Stromal cell of bone marrow (primary cell): ENCODE data around the gene KRTAP3-3.
"Not testable (repeated sequence)": the region's sequence is repeated elsewhere in the genome, so short reads cannot be mapped to it uniquely, and the experiment has no call there.

Source experiments
- DNase-seq: peaks from one replicate; pipeline ENCODE4 v3.0.0-alpha.2; 2012; ENCODE audit warnings: low read depth

Gene KRTAP3-3

DNA sequence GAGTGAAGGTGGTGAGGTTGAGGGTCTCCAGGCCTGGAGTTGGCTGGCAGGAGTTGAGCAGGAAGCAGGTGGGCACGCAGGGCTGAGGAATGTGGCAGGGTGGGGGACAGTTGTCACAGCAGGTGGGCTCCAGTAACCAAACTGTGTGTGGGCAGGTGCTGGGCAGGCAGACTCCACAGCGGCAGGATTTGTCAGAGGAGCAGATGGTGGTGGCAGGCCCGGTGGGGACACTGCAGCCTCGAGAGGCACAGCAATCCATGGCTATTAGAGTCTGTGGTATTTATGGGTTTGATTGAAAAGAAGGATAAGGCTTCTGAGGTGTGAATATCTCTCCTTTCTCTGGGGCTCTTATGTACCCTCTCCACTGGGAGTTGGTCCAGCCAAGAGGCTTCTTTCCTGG lies at the start of gene KRTAP3-3:
KRTAP3-3 (minus strand) TSS at position 326 of the 400 bp plus-strand sequence; CDS start at position 259, 67 bp downstream.
- DNase-seq: no peak

- no peak for DNase-seq
These were observed 49.0 kb upstream of the KRTAP3-3 start for GRCh38 chr17:41042953-41043352.

DNA sequence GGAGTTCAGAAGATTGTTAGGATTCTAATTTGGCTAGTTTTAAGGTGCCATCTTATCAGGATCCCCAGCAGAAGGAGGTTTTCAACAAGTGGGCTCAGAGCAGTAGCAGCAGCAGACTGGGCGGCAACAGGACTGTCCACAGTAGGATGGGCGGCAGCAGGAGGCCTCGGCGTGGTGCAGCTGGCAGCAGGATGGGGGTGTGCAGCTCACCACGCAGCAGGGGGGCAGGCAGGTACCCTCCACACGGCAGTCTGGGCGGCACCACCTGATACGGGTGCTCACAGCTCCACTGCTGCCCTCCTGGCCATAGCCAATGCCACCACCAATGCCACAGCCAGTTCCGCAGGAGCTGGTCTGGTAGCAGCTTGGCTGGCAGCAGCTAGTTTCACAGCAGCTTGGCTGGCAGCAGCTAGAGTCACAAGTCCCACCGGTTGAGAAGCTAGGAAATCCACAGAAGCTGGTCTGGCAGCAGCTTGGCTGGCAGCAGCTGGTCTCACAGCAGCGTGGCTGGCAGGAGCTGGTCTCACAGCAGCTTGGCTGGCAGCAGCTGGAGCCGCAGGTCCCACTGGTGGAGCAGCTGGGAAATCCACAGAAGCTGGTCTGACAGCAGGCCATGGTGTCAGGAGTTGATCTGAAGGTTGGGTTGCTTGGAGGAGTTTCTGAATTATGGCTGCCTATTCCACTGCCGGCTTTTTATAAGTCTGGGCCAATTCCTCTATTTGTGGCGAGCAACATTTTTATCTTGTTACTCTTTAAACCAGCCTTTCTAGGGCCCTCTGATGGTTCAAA lies 47.0 kb upstream of the KRTAP3-3 start, which contains the start of gene KRTAP1-1:
KRTAP1-1 (minus strand) TSS at position 668 of the 789 bp plus-strand sequence; CDS start at position 615, 53 bp downstream.
- DNase-seq: not testable (repeated sequence)

DNA sequence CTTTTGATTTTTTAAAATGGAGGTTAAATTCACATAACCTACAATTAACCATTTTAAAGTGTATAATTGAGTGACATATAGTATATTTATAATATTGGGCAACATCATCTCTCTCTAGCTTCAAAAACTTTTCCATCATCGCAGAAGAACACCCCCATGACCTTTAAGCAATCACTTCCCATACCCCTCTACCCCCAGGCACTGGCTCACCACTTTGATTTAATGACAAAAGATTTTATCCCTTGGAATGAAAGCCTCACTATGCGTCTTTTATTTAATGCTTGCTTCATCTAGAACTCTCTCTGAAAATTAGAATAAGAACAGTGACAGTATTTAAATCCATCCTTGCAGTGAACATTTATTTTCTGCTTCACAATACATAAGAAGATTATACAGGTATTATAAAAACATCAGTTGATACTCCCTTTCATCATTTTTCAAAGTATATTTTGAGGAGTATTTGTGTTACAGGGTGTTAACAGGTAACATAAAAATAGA lies 43.9 kb upstream of the KRTAP3-3 start:
- no peak for DNase-seq

DNA sequence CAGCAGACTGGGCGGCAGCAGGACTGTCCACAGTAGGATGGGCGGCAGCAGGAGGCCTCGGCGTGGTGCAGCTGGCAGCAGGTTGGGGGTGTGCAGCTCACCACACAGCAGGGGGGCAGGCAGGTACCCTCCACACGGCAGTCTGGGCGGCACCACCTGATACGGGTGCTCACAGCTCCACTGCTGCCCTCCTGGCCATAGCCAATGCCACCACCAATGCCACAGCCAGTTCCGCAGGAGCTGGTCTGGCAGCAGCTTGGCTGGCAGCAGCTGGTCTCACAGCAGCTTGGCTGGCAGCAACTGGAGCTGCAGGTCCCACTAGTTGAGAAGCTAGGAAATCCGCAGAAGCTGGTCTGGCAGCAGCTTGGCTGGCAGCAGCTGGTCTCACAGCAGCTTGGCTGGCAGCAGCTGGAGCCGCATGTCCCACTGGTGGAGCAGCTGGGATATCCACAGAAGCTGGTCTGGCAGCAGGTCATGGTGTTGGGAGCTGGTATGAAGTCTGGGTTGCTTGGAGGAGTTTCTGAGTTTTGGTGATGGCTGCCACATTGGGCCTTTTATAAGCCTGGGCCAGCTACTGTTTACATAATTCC lies 40.5 kb upstream of the KRTAP3-3 start, which contains the start of gene KRTAP1-3:
KRTAP1-3 (minus strand) TSS at position 529 of the 590 bp plus-strand sequence; CDS start at position 476, 53 bp downstream.
- DNase-seq: not testable (repeated sequence)

DNA sequence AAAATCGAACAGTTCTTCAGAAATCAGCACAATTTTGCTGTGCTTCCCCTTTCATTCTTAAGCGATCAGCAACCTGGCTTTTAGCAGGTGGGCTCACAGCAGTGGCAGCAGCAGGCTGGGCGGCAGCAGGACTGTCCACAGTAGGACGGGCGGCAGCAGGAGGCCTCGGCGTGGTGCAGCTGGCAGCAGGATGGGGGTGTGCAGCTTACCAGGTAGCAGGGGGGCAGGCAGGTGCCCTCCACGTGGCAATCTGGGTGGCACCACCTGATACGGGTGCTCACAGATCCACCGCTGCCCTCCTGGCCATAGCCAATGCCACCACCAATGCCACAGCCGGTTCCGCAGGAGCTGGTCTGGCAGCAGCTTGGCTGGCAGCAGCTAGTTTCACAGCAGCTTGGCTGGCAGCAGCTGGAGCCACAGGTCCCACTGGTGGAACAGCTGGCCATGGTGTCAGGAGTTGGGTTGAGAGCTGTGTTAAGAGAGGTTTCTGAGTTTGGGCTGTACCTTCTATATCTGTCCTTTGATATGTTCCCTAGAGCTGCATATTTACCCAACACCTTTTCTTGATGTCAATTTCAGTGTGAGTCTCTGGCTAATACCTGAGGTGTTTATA lies 35.8 kb upstream of the KRTAP3-3 start, which contains the start of gene KRTAP1-4:
KRTAP1-4 (minus strand) TSS at position 563 of the 613 bp plus-strand sequence; CDS start at position 446, 117 bp downstream.
- no peak for DNase-seq

GRCh38 chr17:41026715-41027471 lies 32.9 kb upstream of the KRTAP3-3 start, which contains the start of gene KRTAP1-5:
Gene KRTAP1-5, minus strand, starts transcription at chr17:41027208. Its CDS starts 53 bp downstream, at chr17:41027155.
- peak; percentile 70 for DNase-seq

DNA sequence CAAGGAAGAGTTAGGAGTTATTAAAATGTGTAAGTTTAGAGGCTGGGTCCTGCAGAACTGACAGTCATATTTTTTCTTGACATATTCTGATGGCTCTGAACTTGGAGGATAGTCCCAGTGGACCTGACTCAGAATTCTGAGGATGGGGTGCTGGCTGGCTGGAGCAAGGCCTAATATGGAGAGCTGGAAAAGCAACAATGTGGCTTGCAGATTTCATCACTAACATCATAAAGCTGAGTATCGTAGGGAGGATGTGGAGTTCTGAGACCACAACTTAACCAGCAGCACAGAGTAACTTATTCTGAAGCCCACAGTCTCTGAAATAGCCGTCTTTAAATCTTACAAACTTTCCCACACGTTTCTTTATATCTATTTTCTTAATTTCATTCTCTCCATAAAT lies 30.7 kb upstream of the KRTAP3-3 start:
- peak; percentile 71 for DNase-seq

GRCh38 chr17:41020336-41020735 lies 26.4 kb upstream of the KRTAP3-3 start:
- no peak for DNase-seq

DNA sequence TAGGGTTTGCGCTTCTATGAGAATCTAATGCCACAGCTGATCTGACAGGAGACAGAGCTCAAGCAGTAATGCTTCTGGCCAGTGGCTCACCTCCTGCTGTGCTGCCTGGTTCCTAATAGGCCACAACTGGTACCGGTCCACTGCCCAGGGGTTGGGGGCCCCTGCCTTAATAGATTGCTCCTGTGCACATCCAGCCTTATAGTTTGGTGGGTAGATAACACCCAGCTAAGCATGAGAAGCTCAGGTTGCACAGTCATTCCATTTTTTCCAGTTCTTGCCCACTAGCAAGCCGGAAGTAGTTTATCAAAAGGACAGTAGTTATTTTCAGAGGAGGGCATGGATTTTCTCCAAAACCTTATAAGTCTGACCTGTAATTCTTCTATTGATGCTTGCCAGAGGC lies 25.5 kb upstream of the KRTAP3-3 start:
- no peak for DNase-seq

DNA sequence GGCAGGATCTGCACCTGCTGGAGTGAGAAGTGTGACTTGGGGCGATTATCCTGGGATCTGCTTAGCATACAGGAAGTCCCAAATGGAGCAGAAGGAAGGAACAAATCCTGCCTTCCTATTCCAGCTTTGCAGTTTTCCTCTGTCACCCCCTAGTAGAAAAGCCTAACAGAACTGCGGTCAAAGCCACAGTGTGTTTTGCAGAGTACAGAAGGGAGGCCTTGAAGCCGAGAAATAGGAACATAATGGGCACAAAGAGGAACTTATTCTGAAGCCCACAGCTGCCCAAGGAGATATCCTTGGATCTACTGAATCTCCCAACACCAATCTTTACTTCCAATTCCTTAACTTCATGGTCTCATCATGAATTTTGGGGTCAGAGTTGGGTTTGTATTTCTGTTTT lies 24.6 kb upstream of the KRTAP3-3 start:
- DNase-seq: no peak

- no peak for DNase-seq
These were observed 22.7 kb upstream of the KRTAP3-3 start for GRCh38 chr17:41016578-41017215.

DNA sequence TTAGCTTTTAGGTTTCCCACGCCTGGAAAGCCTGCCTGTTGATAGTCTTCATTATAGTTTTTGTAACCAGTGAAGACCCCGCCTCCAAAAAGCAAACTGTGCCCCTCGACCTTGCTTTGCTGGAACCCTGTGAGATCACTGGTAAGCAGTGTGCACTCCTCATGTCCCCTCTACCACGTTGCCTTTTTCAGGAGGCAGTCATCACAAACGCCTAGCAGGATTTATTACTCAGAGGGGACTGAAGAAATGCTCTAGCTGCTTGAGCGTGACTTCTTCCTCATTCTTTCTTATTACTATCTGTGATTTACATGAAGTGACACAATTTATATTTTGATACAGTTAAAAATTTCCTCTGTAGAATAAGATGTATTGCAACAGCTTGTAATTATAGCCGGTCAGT lies 21.5 kb upstream of the KRTAP3-3 start:
- no peak for DNase-seq

DNA sequence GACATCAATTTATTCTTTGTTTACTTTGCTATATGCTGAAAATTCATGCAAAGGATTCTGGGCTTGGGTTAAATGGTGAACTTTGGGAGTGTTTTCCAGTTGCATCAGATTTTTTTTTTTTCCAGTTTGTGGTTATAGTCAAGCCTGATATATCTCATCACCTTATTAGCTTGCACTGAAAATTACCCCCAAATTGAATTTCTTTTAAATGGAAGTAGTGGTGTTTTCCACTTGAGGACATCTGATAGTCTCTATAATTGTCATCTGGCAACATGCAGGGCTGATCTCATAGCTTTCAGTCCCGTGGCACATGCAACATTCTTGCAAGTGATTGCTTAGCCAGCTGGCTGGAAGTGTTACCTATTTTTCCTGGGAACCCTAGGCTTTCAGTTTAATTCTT lies 19.6 kb upstream of the KRTAP3-3 start:
- peak; percentile 51 for DNase-seq

GRCh38 chr17:41013181-41013580 lies 19.2 kb upstream of the KRTAP3-3 start:
- DNase-seq: no peak

DNA sequence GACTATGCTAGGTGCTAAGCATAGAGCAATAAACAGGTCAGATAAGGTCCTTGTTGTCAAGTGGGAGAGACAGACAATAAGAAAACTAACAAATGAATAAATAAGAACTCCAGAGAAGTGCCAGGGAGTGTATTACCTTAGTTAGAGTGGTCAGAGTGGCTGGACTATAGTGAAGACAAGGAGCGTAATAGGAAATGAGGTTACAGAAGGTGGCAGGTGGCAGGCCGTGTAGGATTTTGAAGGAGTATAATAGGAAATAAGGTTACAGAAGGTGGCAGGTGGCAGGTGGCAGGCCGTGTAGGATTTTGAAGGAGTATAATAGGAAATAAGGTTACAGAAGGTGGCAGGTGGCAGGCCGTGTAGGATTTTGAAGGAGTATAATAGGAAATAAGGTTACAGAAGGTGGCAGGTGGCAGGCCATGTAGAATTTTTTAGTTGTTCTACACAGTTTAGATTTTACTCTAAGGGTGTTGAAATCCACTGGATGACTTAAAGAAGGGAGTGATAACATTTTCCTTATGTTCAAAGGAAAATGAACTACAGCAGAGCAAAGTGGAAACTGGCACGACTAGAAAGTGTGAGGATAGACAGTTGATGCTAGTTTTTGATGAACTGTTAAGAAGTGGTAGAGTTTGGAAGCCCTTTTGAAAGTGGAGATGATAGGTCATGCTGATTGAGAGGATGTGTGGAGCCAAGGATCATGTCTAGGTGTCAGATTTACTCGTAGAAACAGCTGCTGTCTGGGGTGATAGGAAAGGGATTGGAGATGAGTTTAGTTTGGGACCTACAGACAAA lies 18.6 kb upstream of the KRTAP3-3 start:
- no peak for DNase-seq

GRCh38 chr17:41010441-41010840 lies 16.5 kb upstream of the KRTAP3-3 start:
- DNase-seq: no peak

GRCh38 chr17:41009936-41010335 lies 16.0 kb upstream of the KRTAP3-3 start:
- no peak for DNase-seq

DNA sequence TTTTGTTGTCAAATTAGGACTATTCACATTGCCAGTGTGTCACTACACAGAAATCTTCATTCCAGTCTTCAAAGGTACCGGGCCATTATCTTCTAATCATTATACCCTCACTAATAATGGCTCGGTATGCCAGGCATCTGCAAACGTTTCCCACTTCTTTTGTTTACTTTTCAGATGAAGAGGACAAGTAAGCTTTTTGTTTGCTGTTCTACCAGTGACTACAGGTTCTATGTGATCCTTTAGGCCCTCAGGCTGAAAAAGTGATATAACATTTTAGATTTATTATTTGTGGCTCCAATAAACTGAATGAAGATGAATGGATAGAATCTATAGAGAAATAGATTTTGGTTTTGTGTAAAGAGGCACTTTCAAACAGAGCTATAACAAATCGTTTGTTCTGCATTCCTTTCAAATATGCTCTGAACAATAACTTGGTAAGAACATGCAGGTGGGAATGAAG lies 15.4 kb upstream of the KRTAP3-3 start:
- DNase-seq: no peak

DNA sequence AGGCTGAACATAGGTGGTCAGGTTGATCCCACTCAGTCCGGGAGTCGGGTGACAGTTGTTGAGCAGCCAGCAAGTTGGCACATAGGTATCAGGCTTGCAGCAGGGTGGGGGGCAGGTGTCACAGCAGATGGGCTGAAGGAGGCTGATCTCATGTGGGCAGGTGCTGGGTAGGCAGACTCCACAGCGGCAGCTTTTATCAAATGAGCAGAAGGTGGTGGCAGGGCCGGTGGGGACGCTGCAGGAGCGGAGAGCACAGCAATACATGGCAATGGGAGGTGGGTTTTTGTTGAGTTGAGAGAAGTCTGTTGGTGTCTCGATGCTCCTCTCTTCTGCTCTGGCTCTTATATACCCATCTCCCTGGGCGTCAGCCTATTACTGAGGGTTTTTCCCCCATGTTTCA lies 14.8 kb upstream of the KRTAP3-3 start, which contains the start of gene KRTAP3-1:
KRTAP3-1 (minus strand) TSS at position 318 of the 400 bp plus-strand sequence; CDS start at position 264, 54 bp downstream.
- DNase-seq: no peak
